A673 (cell line): Measurements from ENCODE around the gene PARP9.
"Not testable (repeated sequence)": the region's sequence is repeated elsewhere in the genome, so short reads cannot be mapped to it uniquely, and the experiment has no call there.

Source experiments
- CTCF ChIP-seq: fragments of 300-800, 200-600 bp; sonication (generic); conservative IDR thresholded peaks from 2 replicates; pipeline ENCODE4 v1.5.1; 2017; ENCODE audit warnings: low read depth, mild to moderate bottlenecking, antibody characterized with exemption, low read length, moderate library complexity, mixed read lengths
- EZH2 ChIP-seq: fragments of 200-600 bp; sonication (generic); IDR thresholded peaks from 2 replicates; pipeline ENCODE4 v1.6.1; 2017; ENCODE audit warnings: borderline replicate concordance, low read depth, mild to moderate bottlenecking, mixed read lengths, antibody characterized with exemption, low read length; ENCODE audit not compliant: poor library complexity, severe bottlenecking

- TF ChIP-seq CTCF, EZH2: not testable (repeated sequence)
Measured at GRCh38 chr3:122508944-122509343, 55.2 kb downstream of the PARP9 start.
